Pancreas (tissue), 8 donors: ENCODE results near the gene ACOXL. TPM values are rescaled to one million over a fixed set of nuclear protein-coding genes. Genes with fewer than 3 reads are reported as not detected.

Source experiments
- polyA plus RNA-seq, 2 donors: library from polyadenylated mRNA; stranded (reverse); fragments of 200-250 nt; gene quantifications; one replicate each; pipeline ENCODE4 v1.2.3, GENCODE V29; 2013
- total RNA-seq, 6 donors: library from RNA; stranded (reverse); fragmentation: NEBNext Ultra II Directional in 4 of 6; extraction: Animal tissue kit (Norgen Biotek cat#: 25700) in 4 of 6; gene quantifications; one replicate each; pipeline versions ENCODE4 v1.2.1 to v1.2.4, GENCODE V29; 2021 to 2023
- donor health status: healthy with polysubstance abuse.
- donor health status: DM: no; HTN: no; CAD: no; lungs with moderate emphysema.
- donor health status: DM: no; HTN: no; CAD: no.
- donor health status: Bipolar disorder and iron deficiency.
- donor health status: DM: yes; HTN: yes; CAD: no.
- donor health status: DM: no; HTN: no; CAD: no.
- donor health status: DM: no; HTN: no; CAD: no.
- donor health status: DM: yes; HTN: yes; CAD: no.

ACOXL gene
- total and polyA plus RNA-seq, 8 donors = 0.06 to 0.75 (median 0.21) TPM; not detected in 2

Other genes starting within 250 kb of the ACOXL start
- 10 to 100 TPM in 3 of 6 donors, 1 to 10 TPM in 3; 7.2 to 30.2 (median 15.9) TPM for gene RGPD6, start 155.4 kb upstream of the ACOXL start, total RNA-seq
- 10 to 100 TPM in 1 of 2 donors, 1 to 10 TPM in 1; 9.3 to 14.7 TPM for gene RGPD6, start 155.4 kb upstream of the ACOXL start, polyA plus RNA-seq
- 1 to 10 TPM in 1 of 6 donors, under 1 TPM in 4, not detected in 1; 0.04 to 1.4 (median 0.82) TPM for gene BUB1, start 54.5 kb upstream of the ACOXL start, total RNA-seq
- gene BUB1, start 54.5 kb upstream of the ACOXL start, polyA plus RNA-seq = under 1 TPM; 0.11 to 0.12 TPM